Measurements from ENCODE around the gene RGS18.

GRCh38 chr1:192126030-192126619, 32.1 kb upstream of the RGS18 start:
- TF ChIP-seq CTCF (conservative IDR thresholded peaks at IDR 0.05; ENCODE audit: low read depth in 2 of 2), result no peak
- TF ChIP-seq CREB1 (CRISPR knock-in tag; IDR thresholded peaks at IDR 0.05; ENCODE audit: low read depth), result no peak
- TF ChIP-seq POLR2AphosphoS5 (IDR thresholded peaks at IDR 0.05; ENCODE audit: low read depth), result no peak
- no peak for TF ChIP-seq EZH2phosphoT487 (IDR thresholded peaks at IDR 0.05; ENCODE audit: unreplicated experiment)
- no peak for TF ChIP-seq EZH2 (IDR thresholded peaks at IDR 0.05; ENCODE audit: low read depth, unreplicated experiment)
- TF ChIP-seq ZNF114 (CRISPR knock-in tag; IDR thresholded peaks at IDR 0.05), result no peak
- TF ChIP-seq REST (IDR thresholded peaks at IDR 0.05; ENCODE audit: unreplicated experiment), result no peak
- TF ChIP-seq JUNB (IDR thresholded peaks at IDR 0.05; ENCODE audit: unreplicated experiment), result no peak
